H1 (cell line): Measurements from ENCODE around the gene TMSB10. TPM values are rescaled to one million over a fixed set of nuclear protein-coding genes. Genes with fewer than 3 reads are reported as not detected.

Experiments
- CTCF ChIA-PET: fragments of 300-600 bp; sonication (Branson Sonifier 250); formaldehyde crosslinking; loops from one replicate; lab custom pipeline; 2021; ENCODE audit not compliant: partially characterized antibody; lab: Charles Lee
- POLR2A ChIA-PET: fragments of 300-600 bp; sonication (Branson Sonifier 250); formaldehyde crosslinking; loops from one replicate; lab custom pipeline; 2021; ENCODE audit warnings: inconsistent platforms; ENCODE audit not compliant: partially characterized antibody; lab: Charles Lee
- DNase-seq, 2 experiments: peaks; one replicate each; pipeline versions ENCODE4 v3.0.0 to v3.0.0-alpha.2; 2010 to 2022; ENCODE audit warnings: low spot score in 2 of 2, low read depth in 1 of 2, mixed read lengths in 1 of 2
- FAIRE-seq: peaks from 2 replicates; lab custom pipeline; 2011; peaks lifted over from hg19 to GRCh38; lab: Jason Lieb, UNC
- H2AFZ ChIP-seq: 2 replicates; pipeline ENCODE4 v1.8.1; 2012; ENCODE audit warnings: low read length, inconsistent platforms
- H2AK5ac ChIP-seq: 2 replicates; pipeline ENCODE4 v1.6.1; 2013; ENCODE audit warnings: low read depth, low read length
- H2BK120ac ChIP-seq: replicated peaks from 2 replicates; pipeline ENCODE3; 2013; ENCODE audit warnings: low read depth, low read length, inconsistent platforms
- H2BK12ac ChIP-seq: 2 replicates; pipeline ENCODE4 v1.6.1; 2013; ENCODE audit warnings: low read depth, low read length
- H2BK15ac ChIP-seq: 2 replicates; pipeline ENCODE4 v1.6.1; 2013; ENCODE audit warnings: low read length
- H2BK20ac ChIP-seq: 2 replicates; pipeline ENCODE4 v1.6.1; 2013; ENCODE audit warnings: low read length
- H2BK5ac ChIP-seq: 2 replicates; pipeline ENCODE4 v1.6.1; 2013; ENCODE audit warnings: low read depth, low read length
- H3K14ac ChIP-seq: 2 replicates; pipeline ENCODE4 v1.6.1; 2013; ENCODE audit warnings: inconsistent platforms; ENCODE audit not compliant: insufficient read length
- H3K18ac ChIP-seq: 2 replicates; pipeline ENCODE4 v1.6.1; 2013; ENCODE audit warnings: low read length; ENCODE audit errors: extremely low read depth
- H3K23ac ChIP-seq: 2 replicates; pipeline ENCODE4 v1.6.1; 2013; ENCODE audit warnings: inconsistent platforms; ENCODE audit not compliant: insufficient read length
- H3K23me2 ChIP-seq: 2 replicates; pipeline ENCODE4 v1.6.1; 2013; ENCODE audit warnings: low read depth, low read length
- H3K27ac ChIP-seq: 2 replicates; pipeline ENCODE4 v1.6.1; 2011; ENCODE audit warnings: low read depth, low read length, inconsistent platforms
- H3K27me3 ChIP-seq, 4 experiments: replicated peaks in 1 of 4; 1 replicate in 1 of 4; 2 replicates in 3 of 4; pipeline versions ENCODE4 v1.6.1 to v1.8.1; 2011 to 2013; ENCODE audit warnings: low read length in 3 of 4, mild to moderate bottlenecking in 3 of 4, inconsistent platforms in 2 of 4, mixed read lengths in 2 of 4, moderate library complexity in 1 of 4; ENCODE audit not compliant: control insufficient read depth in 3 of 4, insufficient read depth in 3 of 4; ENCODE audit errors: extremely low read depth in 1 of 4
- H3K36me3 ChIP-seq, 4 experiments: 2 replicates each; pipeline versions ENCODE4 v1.6.1 to v1.8.1; 2011 to 2013; ENCODE audit warnings: mild to moderate bottlenecking in 4 of 4, low read length in 3 of 4, moderate library complexity in 2 of 4, control low read depth in 1 of 4, inconsistent platforms in 1 of 4; ENCODE audit not compliant: insufficient read depth in 4 of 4, control insufficient read depth in 2 of 4
- H3K4ac ChIP-seq: replicated peaks from 2 replicates; pipeline ENCODE3; 2013; ENCODE audit warnings: low read length, low read depth, mixed read lengths, inconsistent platforms; ENCODE audit not compliant: insufficient read length
- H3K4me1 ChIP-seq, 4 experiments: replicated peaks in 1 of 4; 1 replicate in 1 of 4; 2 replicates in 3 of 4; pipeline versions ENCODE4 v1.6.1 to v1.8.1; 2011 to 2013; ENCODE audit warnings: low read length in 3 of 4, inconsistent platforms in 2 of 4, mixed read lengths in 1 of 4; ENCODE audit not compliant: insufficient read depth in 4 of 4, control insufficient read depth in 3 of 4
- H3K4me2 ChIP-seq, 2 experiments: 2 replicates each; pipeline versions ENCODE4 v1.6.1 to v1.8.1; 2011 to 2013; ENCODE audit warnings: low read depth in 2 of 2, low read length in 2 of 2, control low read depth in 1 of 2, inconsistent platforms in 1 of 2, mild to moderate bottlenecking in 1 of 2; ENCODE audit not compliant: insufficient read depth in 1 of 2
- H3K4me3 ChIP-seq, 4 experiments: fragments of 200-600, 300-600 bp in 1 of 4; sonication (generic), shearing (Covaris generic), sonication (Bioruptor Twin) in 1 of 4; 2 replicates each; pipeline versions ENCODE4 v1.5.1 to v1.8.1; 2011 to 2016; ENCODE audit warnings: low read length in 4 of 4, low read depth in 3 of 4, control low read depth in 2 of 4, inconsistent platforms in 2 of 4, mild to moderate bottlenecking in 2 of 4, mixed read lengths in 1 of 4, moderate library complexity in 1 of 4; ENCODE audit not compliant: insufficient read depth in 2 of 4; ENCODE audit errors: extremely low read depth in 1 of 4
- H3K56ac ChIP-seq: replicated peaks from 2 replicates; pipeline ENCODE3; 2013; ENCODE audit warnings: low read depth, mild to moderate bottlenecking, mixed read lengths, low read length, inconsistent platforms; ENCODE audit not compliant: insufficient read length
- H3K79me1 ChIP-seq: 2 replicates; pipeline ENCODE4 v1.6.1; 2013; ENCODE audit warnings: low read depth, low read length, control low read depth
- H3K79me2 ChIP-seq, 2 experiments: 2 replicates each; pipeline versions ENCODE4 v1.6.1 to v1.8.1; 2012 to 2013; ENCODE audit warnings: low read length in 2 of 2, mild to moderate bottlenecking in 2 of 2, inconsistent platforms in 1 of 2; ENCODE audit not compliant: insufficient read depth in 2 of 2, control insufficient read depth in 1 of 2
- H3K9ac ChIP-seq, 4 experiments: replicated peaks in 1 of 4; 1 replicate in 1 of 4; 2 replicates in 3 of 4; pipeline versions ENCODE4 v1.6.1 to v1.8.1; 2011 to 2013; ENCODE audit warnings: low read depth in 3 of 4, low read length in 3 of 4, control low read depth in 2 of 4, mild to moderate bottlenecking in 2 of 4, moderate library complexity in 2 of 4, inconsistent platforms in 1 of 4; ENCODE audit errors: extremely low read depth in 1 of 4
- H3K9me3 ChIP-seq, 2 experiments: 2 replicates each; pipeline versions ENCODE4 v1.6.1 to v1.8.1; 2012 to 2013; ENCODE audit warnings: mild to moderate bottlenecking in 2 of 2, moderate library complexity in 2 of 2, control low read depth in 1 of 2, inconsistent platforms in 1 of 2, low read depth in 1 of 2, low read length in 1 of 2, mixed read lengths in 1 of 2; ENCODE audit not compliant: insufficient read depth in 2 of 2
- H4K20me1 ChIP-seq, 2 experiments: replicated peaks in 1 of 2; 2 replicates each; pipeline versions ENCODE3 to v1.8.1; 2011 to 2013; ENCODE audit warnings: inconsistent platforms in 2 of 2, low read length in 2 of 2, mild to moderate bottlenecking in 1 of 2; ENCODE audit not compliant: insufficient read depth in 2 of 2, control insufficient read depth in 1 of 2
- H4K5ac ChIP-seq: 2 replicates; pipeline ENCODE4 v1.6.1; 2013; ENCODE audit warnings: low read length, low read depth, mixed read lengths, inconsistent platforms; ENCODE audit not compliant: insufficient read length
- H4K8ac ChIP-seq: 2 replicates; pipeline ENCODE4 v1.8.0; 2013; ENCODE audit warnings: mild to moderate bottlenecking, moderate library complexity, low read length, inconsistent platforms; ENCODE audit not compliant: insufficient read depth; ENCODE audit errors: extremely low read depth
- H4K91ac ChIP-seq: replicated peaks from 2 replicates; pipeline ENCODE3; 2013; ENCODE audit warnings: low read length, mixed read lengths, inconsistent platforms; ENCODE audit not compliant: insufficient read length
- CBX5 ChIP-seq: fragments of 300-800, 300-1000 bp; sonication (generic); IDR thresholded peaks from 2 replicates; pipeline ENCODE4 v1.7.1; 2016; ENCODE audit warnings: antibody characterized with exemption, low read length, low read depth
- CBX8 ChIP-seq: fragments of 300-800, 300-1000 bp; sonication (generic); IDR thresholded peaks from 2 replicates; pipeline ENCODE4 v1.7.1; 2016; ENCODE audit warnings: low read depth, low read length, borderline replicate concordance
- RAD21 ChIP-seq, 2 experiments: IDR thresholded peaks in 1 of 2; conservative IDR thresholded peaks in 1 of 2; 2 replicates each; pipeline ENCODE4 v1.6.1; 2011; ENCODE audit warnings: low read depth in 2 of 2, low read length in 2 of 2, improper control_type of control experiment in 1 of 2, inconsistent platforms in 1 of 2, mild to moderate bottlenecking in 1 of 2, moderate library complexity in 1 of 2
- RBBP5 ChIP-seq: IDR thresholded peaks from 2 replicates; pipeline ENCODE4 v1.7.1; 2012; ENCODE audit warnings: low read depth, mild to moderate bottlenecking, inconsistent platforms, low read length, moderate library complexity, borderline replicate concordance
- YY1 ChIP-seq: IDR thresholded peaks from 2 replicates; pipeline ENCODE4 v1.6.1; 2011; ENCODE audit warnings: low read depth, mild to moderate bottlenecking, low read length
- WGBS, 2 experiments: shearing (Covaris generic) in 1 of 2; methylation state at CpG; one replicate each; pipeline versions ENCODE4 v1.1.6 to v1.1.7; 2013 to 2015; ENCODE audit warnings: low lambda C conversion rate in 2 of 2, mixed read lengths in 2 of 2, inconsistent platforms in 1 of 2, low coverage in 1 of 2, missing lambda C conversion rate in 1 of 2; ENCODE audit not compliant: insufficient replicate concordance in 2 of 2, insufficient coverage in 1 of 2, insufficient read length in 1 of 2; ENCODE audit errors: extremely low coverage in 1 of 2, missing lambda C conversion rate in 1 of 2; 5-methylcytosine and 5-hydroxymethylcytosine counted together
- polyA plus RNA-seq, 7 experiments: library from polyadenylated mRNA; depleted of rRNA in 3 of 7; stranded (reverse) in 5 of 7; unstranded in 2 of 7; fragments of >200 nt in 5 of 7; fragments of 200-250 nt in 2 of 7; gene quantifications; 1 replicate in 5 of 7; 2 replicates in 1 of 7; 4 replicates in 1 of 7; pipeline versions ENCODE4 v1.2.1 to v1.2.3, GENCODE V29; 2011 to 2013; ENCODE audit warnings: missing spikeins in 2 of 7, mixed read lengths in 2 of 7
- total RNA-seq: library from RNA; stranded (reverse); fragmentation: NEBNext Ultra II Directional; extraction: Animal tissue kit (Norgen Biotek cat#: 25700); gene quantifications from 2 replicates; pipeline ENCODE4 v1.2.1, GENCODE V29; 2021
- TF ChIP-seq, protein P1 (sequence below), 3 experiments: IDR thresholded peaks; 1 replicate in 2 of 3; 2 replicates in 1 of 3; pipeline versions ENCODE4 v1.5.1 to v1.6.1; 2011; ENCODE audit warnings: low read length in 3 of 3, mild to moderate bottlenecking in 3 of 3, inconsistent platforms in 2 of 3, low read depth in 1 of 3, moderate library complexity in 1 of 3; ENCODE audit not compliant: insufficient read depth in 1 of 3; ENCODE audit errors: control extremely low read depth in 1 of 3
- TF ChIP-seq, protein P2 (sequence below): IDR thresholded peaks from 2 replicates; pipeline ENCODE4 v1.6.1; 2011; ENCODE audit warnings: low read depth, mild to moderate bottlenecking, low read length; ENCODE audit not compliant: insufficient read depth

The TMSB10 gene
- total and polyA plus RNA-seq, 2 of the 8 experiments (the other 6 are each of a cell fraction or from before 2014, with no cell fraction given): 593 to 1,075 TPM

DNA sequence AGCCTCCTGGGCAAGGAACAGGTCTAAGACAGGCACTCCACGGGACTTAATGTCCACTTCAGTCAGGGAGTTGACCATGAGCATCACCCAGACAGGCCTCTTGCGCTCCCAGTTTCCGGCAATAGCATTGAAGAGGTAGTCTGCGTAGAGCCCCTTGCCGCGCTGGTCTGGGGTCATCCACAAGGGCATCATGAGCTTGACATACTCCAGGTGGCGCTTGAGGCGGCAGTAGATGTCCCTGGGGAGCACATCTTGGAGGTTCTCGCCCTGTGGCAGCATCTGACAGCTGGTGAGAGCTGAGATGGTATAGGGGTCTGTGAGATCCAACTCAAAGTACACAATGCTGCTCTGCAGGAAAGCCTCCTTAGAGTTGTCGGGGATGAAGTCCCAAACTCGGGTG lies 35.1 kb upstream of the TMSB10 start:
- WGBS, 2 experiments: 88% methylated on average over 11 of the region's 11 CpGs; no CpG with 5 or more reads in 1 of the 2 experiments
- H3K56ac ChIP-seq: no peak overlapping the region
- DNase-seq (no peak), FAIRE-seq (no peak)
- no peak overlapping the region for H3K14ac ChIP-seq
- no peak overlapping the region for H3K27ac ChIP-seq
- H3K23me2 ChIP-seq: no peaks in the 10 kb centered on the region
- H2BK20ac ChIP-seq: no peak overlapping the region
- no peak overlapping the region for H3K4ac ChIP-seq
- no peak overlapping the region for H2AK5ac ChIP-seq
- no peak overlapping the region for H2BK5ac ChIP-seq
- H3K27me3 ChIP-seq: no peaks in the 10 kb centered on the region
- no peak overlapping the region for H4K5ac ChIP-seq
- H2AFZ ChIP-seq: no peak overlapping the region
- H3K36me3 ChIP-seq: no peaks in the 10 kb centered on the region
- no peaks in the 10 kb centered on the region for H4K20me1 ChIP-seq
- TF ChIP-seq CBX5: no peak
- TF ChIP-seq, protein P1, sequence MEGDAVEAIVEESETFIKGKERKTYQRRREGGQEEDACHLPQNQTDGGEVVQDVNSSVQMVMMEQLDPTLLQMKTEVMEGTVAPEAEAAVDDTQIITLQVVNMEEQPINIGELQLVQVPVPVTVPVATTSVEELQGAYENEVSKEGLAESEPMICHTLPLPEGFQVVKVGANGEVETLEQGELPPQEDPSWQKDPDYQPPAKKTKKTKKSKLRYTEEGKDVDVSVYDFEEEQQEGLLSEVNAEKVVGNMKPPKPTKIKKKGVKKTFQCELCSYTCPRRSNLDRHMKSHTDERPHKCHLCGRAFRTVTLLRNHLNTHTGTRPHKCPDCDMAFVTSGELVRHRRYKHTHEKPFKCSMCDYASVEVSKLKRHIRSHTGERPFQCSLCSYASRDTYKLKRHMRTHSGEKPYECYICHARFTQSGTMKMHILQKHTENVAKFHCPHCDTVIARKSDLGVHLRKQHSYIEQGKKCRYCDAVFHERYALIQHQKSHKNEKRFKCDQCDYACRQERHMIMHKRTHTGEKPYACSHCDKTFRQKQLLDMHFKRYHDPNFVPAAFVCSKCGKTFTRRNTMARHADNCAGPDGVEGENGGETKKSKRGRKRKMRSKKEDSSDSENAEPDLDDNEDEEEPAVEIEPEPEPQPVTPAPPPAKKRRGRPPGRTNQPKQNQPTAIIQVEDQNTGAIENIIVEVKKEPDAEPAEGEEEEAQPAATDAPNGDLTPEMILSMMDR (IDR thresholded peaks at IDR 0.05; ENCODE audit: control extremely low read depth in 1 of 3, insufficient read depth in 1 of 3, low read depth in 1 of 3, low read length in 3 of 3): peak; percentile 12 to 17 (median 13); a peak in 3 of 4 replicates
- TF ChIP-seq CBX8: no peak
- TF ChIP-seq, protein P2, sequence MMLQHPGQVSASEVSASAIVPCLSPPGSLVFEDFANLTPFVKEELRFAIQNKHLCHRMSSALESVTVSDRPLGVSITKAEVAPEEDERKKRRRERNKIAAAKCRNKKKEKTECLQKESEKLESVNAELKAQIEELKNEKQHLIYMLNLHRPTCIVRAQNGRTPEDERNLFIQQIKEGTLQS: no peak
- TF ChIP-seq RBBP5: no peak
- TF ChIP-seq YY1: no peak
- peak in 1 of 2 experiments; percentile 10; a peak in 1 of 4 replicates for TF ChIP-seq RAD21 (IDR thresholded peaks at IDR 0.05 in 1 of 2, conservative IDR thresholded peaks at IDR 0.05 in 1 of 2; ENCODE audit: low read depth in 2 of 2, low read length in 2 of 2)
- POLR2A ChIA-PET: interaction anchor here (1.5 kb wide), 1 partner anchor 12 kb away, joined by 3 read pairs; no protein-coding TSS in a partner anchor
- no peak overlapping the region for H3K9ac ChIP-seq
- no peaks in the 10 kb centered on the region for H3K9me3 ChIP-seq
- H2BK15ac ChIP-seq: no peak overlapping the region
- H3K4me2 ChIP-seq: no peak overlapping the region
- H3K4me1 ChIP-seq: no peaks in the 10 kb centered on the region
- no peak overlapping the region for H3K23ac ChIP-seq
- H4K8ac ChIP-seq: no peak overlapping the region
- H3K4me3 ChIP-seq: no peak overlapping the region
- no peaks in the 10 kb centered on the region; a peak in 1 of 4 replicates for H3K79me2 ChIP-seq
- H4K91ac ChIP-seq: no peak overlapping the region
- no peak overlapping the region for H3K18ac ChIP-seq
- no peaks in the 10 kb centered on the region; the same call in 1 of the 2 replicates for H3K79me1 ChIP-seq
- H2BK120ac ChIP-seq: no peak overlapping the region
- no peak overlapping the region for H2BK12ac ChIP-seq
- CTCF ChIA-PET: interaction anchor here (0.9 to 3.0 kb wide), 6 partner anchors 8 to 381 kb away, joined by 5 to 13 read pairs (median 8); no protein-coding TSS in a partner anchor
